K562 (cell line): ENCODE data around the gene SBDS. TPM values are rescaled to one million over a fixed set of nuclear protein-coding genes. Genes with fewer than 3 reads are reported as not detected.

ENCODE experiments used
- BACH1 ChIP-seq: fragments of 200-800 bp; sonication (Bioruptor generic); IDR thresholded peaks from 2 replicates; pipeline ENCODE4 v1.6.1; 2016; ENCODE audit warnings: missing genetic modification characterization, missing compliant biosample characterization
- BCOR ChIP-seq: fragments of 450-650 bp; IDR thresholded peaks from 2 replicates; pipeline ENCODE4 v1.6.1; 2016
- BRD9 ChIP-seq: fragments of 450-650 bp; IDR thresholded peaks from 2 replicates; pipeline ENCODE4 v1.6.1; 2018; ENCODE audit warnings: low read depth; ENCODE audit not compliant: partially characterized antibody
- CTCFL ChIP-seq: IDR thresholded peaks from 2 replicates; pipeline ENCODE4 v1.6.1; 2011; ENCODE audit warnings: borderline replicate concordance, low read depth, mild to moderate bottlenecking, moderate library complexity, low read length; ENCODE audit not compliant: insufficient read depth, poor library complexity, severe bottlenecking
- FOXK2 ChIP-seq, 2 experiments: fragments of 450-650 bp; IDR thresholded peaks in 1 of 2; conservative IDR thresholded peaks in 1 of 2; 2 replicates each; pipeline ENCODE4 v1.6.1; 2016; ENCODE audit warnings: low read depth in 2 of 2, mild to moderate bottlenecking in 1 of 2
- GATA2 ChIP-seq: sonication (generic); formaldehyde crosslinking; IDR thresholded peaks from 2 replicates; pipeline ENCODE4 v1.4.0; 2020; ENCODE audit warnings: mild to moderate bottlenecking, missing genetic modification reagents
- HDAC3 ChIP-seq: fragments of 450-650 bp; IDR thresholded peaks from 2 replicates; pipeline ENCODE4 v1.6.1; 2018; ENCODE audit warnings: borderline replicate concordance, mild to moderate bottlenecking, moderate library complexity; ENCODE audit not compliant: partially characterized antibody
- KLF1 ChIP-seq: fragments of 450-650 bp; IDR thresholded peaks from 2 replicates; pipeline ENCODE4 v1.6.1; 2016; ENCODE audit warnings: missing genetic modification characterization, missing compliant biosample characterization
- KLF16 ChIP-seq: IDR thresholded peaks from 2 replicates; pipeline ENCODE4 v1.6.1; 2016; ENCODE audit warnings: antibody characterized with exemption
- MXI1 ChIP-seq: IDR thresholded peaks from 2 replicates; pipeline ENCODE4 v1.6.1; 2011; ENCODE audit warnings: low read depth, mild to moderate bottlenecking, improper control_type of control experiment, low read length
- NR0B1 ChIP-seq: fragments of 450-650 bp; IDR thresholded peaks from one replicate; pipeline ENCODE4 v1.6.1; 2018; ENCODE audit warnings: mild to moderate bottlenecking, moderate library complexity; ENCODE audit not compliant: partially characterized antibody
- POLR2A ChIP-seq: fragments of 450-650 bp; conservative IDR thresholded peaks from 2 replicates; pipeline ENCODE4 v1.6.1; 2016
- RBM34 ChIP-seq: fragments of 200-400 bp; formaldehyde crosslinking; IDR thresholded peaks from 2 replicates; pipeline ENCODE4 v1.6.1; 2018; ENCODE audit warnings: low read length, borderline replicate concordance; ENCODE audit not compliant: insufficient read depth
- SAFB2 ChIP-seq: fragments of 200-400 bp; formaldehyde crosslinking; IDR thresholded peaks from 2 replicates; pipeline ENCODE4 v1.6.1; 2018; ENCODE audit warnings: borderline replicate concordance, low read length, low read depth, moderate library complexity; ENCODE audit not compliant: severe bottlenecking
- SMARCC2 ChIP-seq: fragments of 450-650 bp; IDR thresholded peaks from 2 replicates; pipeline ENCODE4 v1.6.1; 2017; ENCODE audit warnings: antibody characterized with exemption, moderate library complexity, mild to moderate bottlenecking, low read depth
- STAT5B ChIP-seq: fragments of 250-450 bp; sonication (Bioruptor Pico); IDR thresholded peaks from 2 replicates; pipeline ENCODE4 v1.8.0; 2021; ENCODE audit warnings: mild to moderate bottlenecking, inconsistent platforms
- TGIF2 ChIP-seq: sonication (generic); formaldehyde crosslinking; IDR thresholded peaks from 2 replicates; pipeline ENCODE4 v1.8.1; 2022; ENCODE audit warnings: mild to moderate bottlenecking, missing genetic modification reagents, moderate library complexity
- VEZF1 ChIP-seq: fragments of 200-800 bp; sonication (Bioruptor generic); IDR thresholded peaks from 2 replicates; pipeline ENCODE4 v1.6.1; 2017; ENCODE audit warnings: missing genetic modification characterization, missing compliant biosample characterization
- ZNF174 ChIP-seq: fragments of 250-450 bp; sonication (Bioruptor Pico); IDR thresholded peaks from 2 replicates; pipeline ENCODE4 v1.4.0; 2020; ENCODE audit warnings: mild to moderate bottlenecking
- ZNF584 ChIP-seq: fragments of 200-800 bp; sonication (Bioruptor generic); IDR thresholded peaks from 2 replicates; pipeline ENCODE4 v1.6.1; 2016; ENCODE audit warnings: low read depth, mild to moderate bottlenecking, missing genetic modification characterization, missing compliant biosample characterization
- ZNF586 ChIP-seq: fragments of 450-650 bp; formaldehyde crosslinking; conservative IDR thresholded peaks from 2 replicates; pipeline ENCODE4 v1.4.0; 2020; ENCODE audit warnings: mild to moderate bottlenecking, moderate library complexity
- polyA plus RNA-seq, 8 experiments: library from polyadenylated mRNA; depleted of rRNA in 4 of 8; stranded (reverse) in 5 of 8; unstranded in 3 of 8; fragments of >200 nt; fragmentation: Nextera tagmentation in 2 of 8; fragmentation: Illumina TruSeq in 1 of 8; extraction: Ambion mirVana in 2 of 8; extraction: Trizol in 1 of 8; gene quantifications; 2 replicates each; pipeline versions ENCODE4 v1.2.1 to v1.2.3, GENCODE V29; 2011 to 2014; ENCODE audit warnings: inconsistent platforms in 1 of 8, missing spikeins in 1 of 8
- total RNA-seq, 7 experiments: library from RNA; depleted of rRNA in 6 of 7; stranded (reverse); fragments of >200 nt in 6 of 7; fragmentation: Illumina TruSeq in 2 of 7; extraction: Trizol in 2 of 7; gene quantifications; 2 replicates each; pipeline versions ENCODE4 v1.2.1 to v1.2.3, GENCODE V29; 2011 to 2021; ENCODE audit warnings: low replicate concordance in 1 of 7
- TF ChIP-seq, protein P1 (sequence below), 2 experiments: IDR thresholded peaks; 2 replicates each; pipeline ENCODE4 v1.6.1; 2011; ENCODE audit warnings: borderline replicate concordance in 1 of 2, control low read depth in 1 of 2, low read depth in 1 of 2, low read length in 1 of 2, mild to moderate bottlenecking in 1 of 2, mixed read lengths in 1 of 2, moderate library complexity in 1 of 2; ENCODE audit not compliant: insufficient read depth in 1 of 2, insufficient read length in 1 of 2, poor library complexity in 1 of 2, severe bottlenecking in 1 of 2; ENCODE audit errors: extremely low read depth in 1 of 2

Gene SBDS
- total and polyA plus RNA-seq, 9 of the 15 experiments (the other 6 are each of a cell fraction or from before 2014, with no cell fraction given): 105 to 174 (median 117) TPM

GRCh38 chr7:67019562-67020390 is 24.4 kb upstream of the SBDS start (continued):
- TF ChIP-seq CTCFL (no peak), VEZF1 (peak; percentile 16; the same call in 1 of the 2 replicates), KLF1 (tag) (no peak), ZNF584 (CRISPR knock-in tag) (no peak), FOXK2 (conservative IDR thresholded peaks at IDR 0.05 in 1 of 2, IDR thresholded peaks at IDR 0.05 in 1 of 2; ENCODE audit: low read depth in 2 of 2) (peak; percentile 16 to 20; a peak in 1 of 4 replicates), MXI1 (no peak), KLF16 (no peak; the same call in 1 of the 2 replicates), BCOR (peak; percentile 32; the same call in 1 of the 2 replicates), BACH1 (no peak), ZNF586 (no peak), STAT5B (CRISPR knock-in tag) (no peak), BRD9 (peak; percentile 43), SMARCC2 (peak; percentile 94), TGIF2 (no peak), POLR2A (0 out of 2 replicates have a peak, but pooled peaks have one; percentile 26), GATA2 (CRISPR knock-in tag) (peak; percentile 76), ZNF174 (CRISPR knock-in tag) (no peak), RBM34 (no peak), HDAC3 (peak; percentile 76), NR0B1 (no peak), SAFB2 (no peak)
- TF ChIP-seq, protein P1, sequence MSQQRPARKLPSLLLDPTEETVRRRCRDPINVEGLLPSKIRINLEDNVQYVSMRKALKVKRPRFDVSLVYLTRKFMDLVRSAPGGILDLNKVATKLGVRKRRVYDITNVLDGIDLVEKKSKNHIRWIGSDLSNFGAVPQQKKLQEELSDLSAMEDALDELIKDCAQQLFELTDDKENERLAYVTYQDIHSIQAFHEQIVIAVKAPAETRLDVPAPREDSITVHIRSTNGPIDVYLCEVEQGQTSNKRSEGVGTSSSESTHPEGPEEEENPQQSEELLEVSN (IDR thresholded peaks at IDR 0.05; ENCODE audit: borderline replicate concordance in 1 of 2, extremely low read depth in 1 of 2, insufficient read depth in 1 of 2, insufficient read length in 1 of 2, low read depth in 1 of 2, low read length in 1 of 2, poor library complexity in 1 of 2, severe bottlenecking in 1 of 2): no peak
